ENCODE measurements around the gene RNF2.

DNA sequence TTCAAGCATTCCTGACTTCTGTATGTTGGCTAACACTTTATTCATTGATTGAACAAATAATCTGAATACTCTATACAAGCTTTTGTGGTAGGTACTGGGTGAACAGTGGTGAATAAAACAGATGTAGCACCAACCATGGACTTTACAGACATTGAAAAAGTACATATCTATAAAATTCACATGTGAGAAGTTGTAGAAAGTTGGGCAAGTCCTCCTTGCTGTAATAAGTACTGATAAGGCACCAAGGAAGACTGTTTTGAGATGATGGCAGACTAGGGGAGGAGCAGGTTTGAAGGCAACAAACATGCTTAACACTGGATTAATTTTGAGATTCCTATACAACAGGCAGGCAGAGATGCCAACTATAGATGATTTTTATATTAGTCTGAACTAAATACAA is 42.4 kb downstream of the RNF2 start:
- TF ChIP-seq, protein P1, sequence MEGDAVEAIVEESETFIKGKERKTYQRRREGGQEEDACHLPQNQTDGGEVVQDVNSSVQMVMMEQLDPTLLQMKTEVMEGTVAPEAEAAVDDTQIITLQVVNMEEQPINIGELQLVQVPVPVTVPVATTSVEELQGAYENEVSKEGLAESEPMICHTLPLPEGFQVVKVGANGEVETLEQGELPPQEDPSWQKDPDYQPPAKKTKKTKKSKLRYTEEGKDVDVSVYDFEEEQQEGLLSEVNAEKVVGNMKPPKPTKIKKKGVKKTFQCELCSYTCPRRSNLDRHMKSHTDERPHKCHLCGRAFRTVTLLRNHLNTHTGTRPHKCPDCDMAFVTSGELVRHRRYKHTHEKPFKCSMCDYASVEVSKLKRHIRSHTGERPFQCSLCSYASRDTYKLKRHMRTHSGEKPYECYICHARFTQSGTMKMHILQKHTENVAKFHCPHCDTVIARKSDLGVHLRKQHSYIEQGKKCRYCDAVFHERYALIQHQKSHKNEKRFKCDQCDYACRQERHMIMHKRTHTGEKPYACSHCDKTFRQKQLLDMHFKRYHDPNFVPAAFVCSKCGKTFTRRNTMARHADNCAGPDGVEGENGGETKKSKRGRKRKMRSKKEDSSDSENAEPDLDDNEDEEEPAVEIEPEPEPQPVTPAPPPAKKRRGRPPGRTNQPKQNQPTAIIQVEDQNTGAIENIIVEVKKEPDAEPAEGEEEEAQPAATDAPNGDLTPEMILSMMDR (conservative IDR thresholded peaks at IDR 0.05; ENCODE audit: low read length) = no peak
- no peak for TF ChIP-seq EZH2phosphoT487 (IDR thresholded peaks at IDR 0.05; ENCODE audit: borderline replicate concordance, low read depth, low read length)

Measured in OCI-LY7 (cell line).